ENCODE results near the gene PFDN4. TPM values are rescaled to one million over a fixed set of nuclear protein-coding genes. Genes with fewer than 3 reads are reported as not detected.
"Not testable (repeated sequence)": the region's sequence is repeated elsewhere in the genome, so short reads cannot be mapped to it uniquely, and the experiment has no call there.

Gene PFDN4
- total RNA-seq, 1 donor from 2014 or later: 56.6 TPM

DNA sequence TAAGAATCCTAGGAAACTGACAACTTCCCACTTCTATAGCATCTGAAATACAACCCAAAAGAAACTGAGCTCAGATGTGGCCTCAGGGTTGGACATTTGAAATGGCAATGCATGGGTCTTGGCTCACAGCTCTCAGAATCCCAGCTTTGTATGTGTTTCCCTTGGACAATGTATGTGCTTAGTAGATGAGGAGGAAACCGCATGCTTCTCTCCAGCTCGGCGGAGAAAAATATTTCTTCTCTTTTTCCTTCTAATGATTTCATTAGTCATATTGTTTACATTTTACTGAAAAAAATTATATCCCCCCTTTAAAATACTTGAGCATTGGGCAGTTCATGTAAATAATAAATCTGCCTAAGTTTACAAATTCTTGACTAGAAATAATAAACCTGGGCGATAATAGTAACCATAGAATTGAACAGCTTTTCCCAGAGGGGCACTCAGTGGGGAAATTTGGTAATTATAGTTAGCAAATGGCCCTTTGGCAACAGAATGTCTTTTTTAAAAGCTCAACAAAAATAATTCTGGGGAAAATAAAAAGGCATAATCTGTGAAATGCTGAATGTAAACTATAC lies 55.3 kb downstream of the PFDN4 start:
- DNase-seq (ENCODE audit: extremely low read depth, low read depth, low spot score): no peak

DNA sequence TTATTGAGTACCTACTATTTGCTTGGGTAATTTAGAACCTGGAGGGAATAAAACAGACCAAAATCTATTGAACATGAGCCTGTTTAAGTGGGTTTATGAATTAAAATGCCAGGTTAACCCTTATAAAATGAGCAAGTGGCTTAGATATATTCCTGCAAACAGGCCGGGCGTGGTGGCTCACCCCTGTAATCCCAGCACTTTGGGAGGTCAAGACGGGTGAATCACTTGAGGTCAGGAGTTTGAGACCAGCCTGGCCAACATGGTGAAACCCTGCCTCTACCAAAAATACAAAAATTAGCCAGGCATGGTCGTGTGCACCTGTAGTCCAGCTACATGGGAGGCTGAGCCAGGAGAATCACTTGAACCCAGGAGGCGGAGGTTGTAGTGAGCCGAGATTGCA lies 57.9 kb downstream of the PFDN4 start:
- not testable (repeated sequence) for DNase-seq (ENCODE audit: extremely low read depth, low read depth, low spot score)

DNA sequence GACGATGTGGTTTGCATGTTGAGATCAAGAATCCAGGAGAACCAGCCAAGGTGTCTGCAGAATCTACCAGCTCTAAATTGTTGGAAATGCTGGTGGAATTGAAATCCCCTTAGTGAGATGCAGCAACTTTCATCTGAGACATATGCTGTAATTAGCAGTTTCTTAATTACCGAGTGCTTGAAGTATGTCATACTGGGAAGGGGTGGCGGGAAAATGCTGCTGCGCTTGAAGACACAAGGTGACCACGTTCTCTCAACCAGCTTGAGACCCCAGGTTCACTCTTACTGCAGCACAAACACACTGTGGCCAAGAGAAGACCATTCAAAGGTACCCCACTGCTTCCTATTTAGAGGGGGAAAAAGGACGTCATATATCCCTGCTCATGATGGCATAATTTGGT lies 59.0 kb downstream of the PFDN4 start:
- DNase-seq (ENCODE audit: extremely low read depth, low read depth, low spot score): no peak

DNA sequence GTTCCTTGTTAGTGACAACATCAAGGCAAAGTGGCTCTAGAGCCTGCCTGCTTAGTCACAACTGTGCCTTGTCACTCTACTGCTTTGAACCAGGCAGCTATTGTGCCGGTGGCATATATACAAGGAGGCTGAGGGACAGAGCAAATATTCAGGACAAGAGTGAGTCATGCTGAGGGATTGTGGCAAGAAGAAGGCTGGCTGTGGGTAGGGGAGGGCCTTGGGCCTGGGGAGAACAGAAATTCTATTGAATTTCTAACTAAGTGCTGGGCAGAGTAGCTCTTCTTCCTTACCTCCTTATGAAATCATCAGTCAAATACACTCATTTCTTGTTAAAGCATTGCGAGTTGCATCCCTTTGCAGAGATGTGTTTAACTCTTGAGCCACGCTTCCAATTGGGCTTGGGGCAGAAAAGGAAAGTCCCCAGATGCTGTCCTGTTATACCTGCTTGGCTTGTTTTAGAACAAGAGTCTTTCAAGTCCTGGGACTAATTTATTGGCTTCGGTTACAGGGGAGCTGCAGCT lies 59.7 kb downstream of the PFDN4 start:
- no peak for DNase-seq (ENCODE audit: extremely low read depth, low read depth, low spot score)

DNA sequence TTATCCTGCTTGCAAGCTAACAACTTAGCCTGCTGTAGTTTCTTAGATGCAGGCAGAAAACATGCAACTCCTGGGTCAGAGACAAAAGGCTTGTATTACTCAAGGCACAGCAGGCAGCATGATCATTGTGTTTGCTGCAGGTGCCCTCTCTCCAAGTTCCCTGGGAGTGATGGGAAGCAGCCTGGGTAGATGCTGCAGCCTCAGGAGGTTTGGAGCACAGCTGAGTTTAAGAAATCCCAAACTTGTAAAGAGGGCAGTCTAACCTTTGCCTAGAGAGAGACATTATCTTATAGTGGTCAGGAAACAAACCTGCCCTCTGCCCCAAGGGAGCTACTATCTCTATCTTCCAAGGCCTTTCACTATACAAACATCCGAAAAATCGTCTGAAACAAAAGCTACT lies 61.1 kb downstream of the PFDN4 start:
- DNase-seq (ENCODE audit: extremely low read depth, low read depth, low spot score): no peak

Other genes with a start within 250 kb of the PFDN4 start
- not detected in 2 replicates for gene BCAS1, start 137.5 kb upstream of the PFDN4 start, total RNA-seq
- not detected in 2 replicates for gene CYP24A1, start 34.1 kb upstream of the PFDN4 start, total RNA-seq